HG03558 (cell line): Measurements from ENCODE around the gene CUEDC1.
"Not testable (repeated sequence)": the region's sequence is repeated elsewhere in the genome, so short reads cannot be mapped to it uniquely, and the experiment has no call there.

ENCODE experiments used
- ATAC-seq: cut with Tn5 transposase; IDR thresholded peaks from one replicate; pipeline ENCODE4 v1.9.1; 2021; ENCODE audit warnings: moderate number of reproducible peaks; ENCODE audit not compliant: unreplicated experiment; ENCODE audit errors: extremely low read depth

Gene CUEDC1

DNA sequence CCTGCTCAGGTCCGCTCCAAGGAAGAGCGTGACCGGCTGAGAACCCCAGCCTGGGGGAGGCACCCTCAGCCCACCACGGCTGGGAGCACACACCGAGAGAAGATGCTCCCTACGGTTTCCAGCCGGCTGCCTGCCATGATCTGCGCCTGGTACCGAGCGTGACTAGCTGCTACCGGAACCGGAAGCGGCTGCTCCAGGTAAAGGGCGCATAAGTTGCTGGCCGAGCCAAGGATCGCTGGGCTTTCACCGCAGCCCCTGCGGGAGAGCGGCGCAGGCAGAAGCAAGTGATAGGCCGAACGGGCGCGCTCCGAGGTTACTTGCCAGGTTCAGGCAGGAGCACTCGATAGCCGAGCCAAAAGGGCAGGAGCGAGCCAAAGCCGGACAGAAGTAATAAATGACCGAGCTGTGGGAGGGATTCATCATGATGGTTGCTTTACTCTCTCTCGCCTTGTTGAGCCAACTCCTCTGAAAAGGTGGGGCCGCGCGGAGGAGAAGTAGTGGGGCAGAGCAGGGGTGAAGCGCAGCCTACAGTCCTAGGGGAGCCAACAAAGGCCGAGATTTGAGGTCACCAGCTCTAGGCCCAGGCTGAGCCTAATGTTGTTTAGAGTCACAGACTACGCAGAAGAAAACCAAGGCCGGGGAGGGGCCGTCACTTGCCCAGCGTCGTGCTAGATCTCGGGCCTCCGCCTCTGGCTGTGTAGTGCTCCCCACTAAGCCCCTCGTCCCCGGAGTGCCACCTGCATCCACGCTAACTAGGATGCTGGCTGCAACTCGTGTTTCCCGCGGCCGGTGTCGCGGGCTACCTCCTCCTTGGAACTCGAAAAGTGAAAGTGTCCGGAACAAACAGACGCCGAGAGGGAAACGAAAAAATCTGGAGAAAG, 105.1 kb downstream of the CUEDC1 start, which contains the start of gene MRPS23:
TSS of gene MRPS23 (minus strand) at position 171 of the 881 bp plus-strand sequence. CDS start at position 137, 34 bp downstream.
- peak; percentile 88 for ATAC-seq

GRCh38 chr17:57849163-57849873, 105.9 kb downstream of the CUEDC1 start:
- ATAC-seq = no peak

- ATAC-seq = not testable (repeated sequence)
Measured at GRCh38 chr17:57846056-57846945, 108.9 kb downstream of the CUEDC1 start.

DNA sequence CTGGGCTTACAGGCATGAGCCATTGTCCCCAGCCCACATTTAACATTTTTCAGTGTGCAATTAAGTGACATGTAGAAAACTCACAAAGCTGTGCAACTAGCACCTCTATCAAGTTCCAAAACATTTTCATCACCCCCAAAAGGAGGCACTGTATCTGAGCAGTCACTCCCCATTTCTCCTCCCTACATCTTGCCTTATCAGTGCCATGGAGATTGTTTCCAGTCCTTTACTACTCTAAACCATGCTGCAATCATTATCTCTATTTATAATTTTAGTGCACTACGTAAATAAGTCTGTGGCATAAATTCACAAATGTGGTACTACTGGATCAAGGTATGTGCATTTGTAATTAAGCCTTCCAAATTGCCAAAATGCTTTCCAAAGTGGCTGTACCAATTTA, 112.9 kb downstream of the CUEDC1 start:
- no peak for ATAC-seq

DNA sequence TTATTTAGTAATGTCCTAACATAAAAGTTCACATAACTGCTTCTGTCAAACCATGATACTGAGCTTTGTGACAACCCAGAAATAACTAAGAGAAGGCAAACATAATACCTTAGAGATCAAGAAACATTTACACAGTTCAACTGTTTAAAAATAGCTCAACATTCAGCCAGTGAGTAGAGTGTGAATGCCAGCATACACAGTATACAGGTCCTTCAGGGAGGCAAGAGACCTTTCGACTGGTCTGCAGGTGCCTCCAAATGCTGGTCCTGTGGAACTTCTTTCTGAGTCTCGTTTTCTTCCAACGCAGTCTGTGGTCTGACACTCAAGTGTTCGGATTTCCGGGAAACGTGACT, 115.7 kb downstream of the CUEDC1 start:
- ATAC-seq = no peak

DNA sequence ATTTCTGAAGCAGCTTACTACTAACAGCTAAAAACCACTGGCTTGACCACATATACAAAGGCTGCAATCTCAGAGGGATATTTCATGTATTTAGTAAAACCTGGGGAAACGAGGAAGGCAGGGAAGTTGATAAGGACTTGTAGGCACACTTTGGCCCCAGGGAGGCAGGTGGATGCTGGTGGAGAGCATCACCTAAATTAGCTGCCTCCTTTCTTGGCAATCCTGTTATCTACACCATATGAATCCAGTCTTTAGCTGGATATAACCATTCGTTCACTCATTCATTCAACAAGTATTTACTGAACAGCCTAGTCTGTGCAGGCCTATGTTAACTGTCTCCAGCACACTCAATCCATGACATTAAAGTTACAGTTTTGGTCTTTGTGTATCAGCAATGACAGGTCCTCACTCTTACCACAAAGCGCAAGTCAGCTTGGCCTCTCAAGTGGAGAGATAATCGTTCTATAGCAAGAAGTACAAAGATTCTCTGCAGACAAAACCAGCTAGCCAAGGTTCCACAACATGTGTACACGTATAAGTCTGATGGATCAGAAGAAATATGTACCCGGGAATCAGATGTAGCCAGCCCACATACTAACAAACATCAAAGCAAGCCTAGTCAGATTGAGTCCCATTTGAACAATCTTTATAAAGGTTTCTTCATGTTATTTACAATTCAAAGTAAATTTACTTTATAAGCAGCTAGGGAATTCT, 116.2 kb downstream of the CUEDC1 start:
- ATAC-seq = no peak

- ATAC-seq = no peak
Measured at GRCh38 chr17:57838453-57838852, 116.8 kb downstream of the CUEDC1 start.

DNA sequence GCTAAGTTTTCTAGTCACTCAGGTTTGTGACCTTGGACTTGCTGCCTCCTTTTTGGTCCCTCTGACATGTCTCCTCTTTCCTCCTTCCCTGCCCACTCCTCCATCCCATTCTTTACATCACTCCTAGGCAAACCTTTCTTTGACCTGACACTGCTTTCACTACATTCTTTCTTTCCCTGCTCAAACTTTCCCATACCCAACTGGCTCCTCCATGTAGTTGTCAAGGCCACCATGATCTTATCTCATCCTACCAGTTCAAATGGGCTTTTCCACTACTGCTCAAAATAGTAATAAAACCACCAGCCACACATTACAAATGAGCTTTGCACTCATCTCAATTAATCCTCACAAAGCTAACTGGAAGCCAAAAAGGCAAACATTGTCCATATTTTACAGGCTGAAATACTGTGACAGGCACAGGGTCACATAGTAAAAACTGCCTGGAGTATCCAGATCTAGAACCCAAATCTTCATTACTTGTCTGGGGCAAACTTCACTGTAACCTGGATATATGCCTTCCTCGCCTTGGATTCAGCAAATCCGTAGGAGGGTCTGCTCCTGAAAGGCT, 119.8 kb downstream of the CUEDC1 start:
- ATAC-seq = no peak

DNA sequence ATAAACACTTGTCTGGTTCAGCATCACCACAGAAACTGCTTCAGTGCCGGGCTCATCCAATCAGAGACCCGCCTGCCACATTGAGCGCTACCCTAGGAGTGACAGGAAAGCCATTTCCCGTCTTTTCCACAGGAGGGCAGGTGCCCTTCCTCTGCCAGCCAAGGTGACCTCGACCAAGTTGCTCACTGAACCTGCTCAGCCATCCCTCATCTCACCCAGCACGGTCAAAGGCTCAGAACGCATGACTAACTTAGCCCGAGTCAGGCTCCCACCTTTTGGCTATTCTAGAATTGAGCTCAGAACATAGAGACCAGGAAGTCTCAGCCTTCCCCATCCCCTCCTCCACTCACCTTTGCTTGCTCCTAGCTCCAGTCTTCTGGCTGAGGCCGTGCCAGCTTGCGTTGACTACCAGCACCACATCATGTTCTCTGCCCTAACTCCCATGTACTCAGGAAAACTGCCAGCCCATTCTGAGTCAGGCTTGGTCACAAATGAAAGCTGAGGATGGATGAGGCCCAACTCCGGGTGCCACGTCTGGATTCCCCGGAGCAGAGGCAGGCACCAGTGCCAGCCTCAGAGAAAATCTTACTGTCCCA, 121.0 kb downstream of the CUEDC1 start:
- ATAC-seq = no peak

- no peak for ATAC-seq
Measured at GRCh38 chr17:57833179-57833939, 121.9 kb downstream of the CUEDC1 start.

DNA sequence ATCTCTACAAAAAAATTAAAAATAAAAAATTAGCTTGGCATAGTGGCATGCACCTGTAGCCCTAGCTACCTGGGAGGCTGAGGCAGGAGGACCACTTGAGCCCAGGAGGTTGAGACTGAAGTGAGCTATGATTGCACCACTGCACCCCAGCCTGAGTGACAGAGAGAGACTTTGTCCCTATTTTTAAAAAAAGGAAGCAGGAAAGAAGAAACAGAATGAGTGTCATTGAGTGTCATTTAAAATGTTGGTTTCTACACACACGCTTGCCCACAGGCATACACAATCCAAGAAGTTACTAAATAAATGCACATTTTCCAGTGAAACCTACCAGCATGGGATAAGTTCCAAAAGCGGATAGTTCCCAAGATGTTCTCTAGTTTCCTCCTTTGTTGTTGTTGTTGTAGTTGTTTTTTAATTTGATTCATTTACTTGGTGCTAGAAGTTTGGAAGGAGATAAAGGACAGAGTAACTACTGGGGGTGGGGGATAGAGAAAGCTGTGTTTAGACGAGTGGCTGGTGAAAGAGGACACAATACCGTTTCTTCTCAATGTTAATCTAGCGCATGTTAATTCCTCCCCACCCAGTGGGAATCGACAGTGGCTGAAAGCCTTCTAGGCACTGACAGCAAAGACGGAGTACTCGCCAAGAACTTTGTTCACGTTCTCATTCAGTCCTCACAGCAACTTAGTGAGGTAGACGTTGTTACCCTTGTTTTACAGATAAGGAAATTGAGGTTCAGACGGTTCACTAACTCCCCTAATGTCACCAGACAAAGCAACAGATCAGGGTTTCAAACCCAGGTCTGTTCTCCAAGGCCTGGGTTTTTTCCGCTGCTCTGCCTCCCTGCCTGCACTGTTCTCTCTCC, 122.7 kb downstream of the CUEDC1 start:
- no peak for ATAC-seq

DNA sequence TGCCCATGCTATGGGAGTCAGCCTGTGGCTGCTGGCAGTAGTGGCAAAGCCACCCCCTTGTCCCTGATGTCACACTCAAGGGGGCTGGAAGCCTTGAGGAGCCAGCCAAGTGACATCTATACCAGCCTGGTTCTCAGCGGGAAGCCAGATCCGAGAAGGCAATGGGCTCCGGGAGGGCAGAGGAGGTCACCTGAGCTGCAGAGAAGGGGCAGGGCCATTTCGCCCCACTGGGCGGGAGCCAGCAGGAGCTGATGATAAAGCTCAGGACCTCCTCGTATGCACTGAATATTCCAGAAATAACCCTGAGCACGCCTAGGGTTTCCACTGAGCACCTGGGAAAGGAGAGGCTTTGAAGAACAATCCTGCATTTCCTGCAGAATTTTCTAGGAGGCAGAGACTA, 124.3 kb downstream of the CUEDC1 start:
- ATAC-seq = no peak

- ATAC-seq = no peak
Measured at GRCh38 chr17:57823469-57824401, 131.5 kb downstream of the CUEDC1 start.

GRCh38 chr17:57819867-57820266, 135.3 kb downstream of the CUEDC1 start:
- no peak for ATAC-seq

DNA sequence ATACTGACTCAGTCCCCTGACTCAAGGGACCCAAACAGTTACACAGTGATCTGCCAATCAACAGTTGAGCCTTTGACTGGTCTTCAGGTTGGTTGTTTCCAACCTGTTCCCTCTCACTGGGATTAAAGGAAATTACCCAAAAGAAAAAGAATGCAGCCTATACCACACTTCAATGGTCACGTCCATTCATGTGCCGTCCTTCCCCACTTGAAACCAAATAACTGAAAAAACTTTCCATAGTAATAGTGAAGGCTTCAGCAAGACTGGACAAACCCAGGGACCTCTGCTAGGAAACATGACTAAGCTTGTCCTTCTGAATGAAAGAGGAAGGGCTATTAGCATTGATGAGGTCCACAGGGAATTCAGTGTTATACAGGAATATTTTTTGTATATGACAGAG, 135.9 kb downstream of the CUEDC1 start:
- no peak for ATAC-seq

DNA sequence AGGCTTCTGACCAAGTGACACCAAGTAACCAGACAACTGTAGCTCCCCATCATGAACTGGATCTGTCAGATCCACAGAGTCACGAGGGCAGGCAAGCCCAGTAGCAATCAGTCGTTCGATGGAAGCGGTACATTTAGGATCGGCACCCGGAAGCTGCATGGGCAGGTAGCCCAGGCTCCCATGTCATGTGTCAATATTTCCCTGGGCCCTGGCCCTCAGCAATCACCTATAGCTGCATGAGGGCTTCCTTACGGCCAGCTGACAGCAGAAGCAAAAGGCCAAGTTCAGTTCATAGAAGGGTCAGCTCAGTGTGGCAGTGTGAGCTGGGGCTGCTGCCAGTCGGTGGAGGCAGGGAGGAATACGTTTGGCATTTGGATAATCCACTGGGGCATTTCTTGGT, 137.1 kb downstream of the CUEDC1 start:
- no peak for ATAC-seq

DNA sequence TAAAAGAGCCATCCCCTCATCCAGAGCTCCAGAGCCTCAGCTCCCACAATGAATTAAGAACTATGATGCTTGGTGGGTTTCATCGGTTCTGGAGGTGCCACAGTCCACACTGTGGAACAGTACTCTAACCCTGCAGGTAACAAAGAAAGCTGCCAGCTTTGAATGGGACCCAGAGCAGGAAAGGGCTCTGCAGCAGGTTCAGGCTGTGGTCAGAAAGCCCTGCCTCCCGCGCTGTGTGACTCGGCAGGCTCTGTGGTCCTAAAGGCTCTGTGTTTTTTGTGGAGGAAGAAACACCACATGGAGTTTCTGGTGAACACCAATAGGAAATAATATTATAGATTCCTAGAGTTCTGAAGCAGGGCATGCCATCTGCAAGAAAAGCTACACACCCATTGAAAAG, 137.9 kb downstream of the CUEDC1 start:
- no peak for ATAC-seq
